Measurements from ENCODE around the gene HID1.

- TF ChIP-seq EP300 (IDR thresholded peaks at IDR 0.05) (no peak), POLR2A (IDR thresholded peaks at IDR 0.05; ENCODE audit: low read length) (no peak), CTCF (IDR thresholded peaks at IDR 0.05) (no peak), NR3C1 (IDR thresholded peaks at IDR 0.05) (no peak)
Measured at GRCh38 chr17:74953134-74953687, 19.3 kb downstream of the HID1 start.

Measured in A549 (cell line).